GM19025 (cell line): Measurements from ENCODE around the gene AFAP1L2.

Experiments used
- ATAC-seq: cut with Tn5 transposase; IDR thresholded peaks from one replicate; pipeline ENCODE4 v1.9.1; 2021; ENCODE audit warnings: mild to moderate bottlenecking, low read depth, moderate library complexity; ENCODE audit not compliant: unreplicated experiment

AFAP1L2 gene

DNA sequence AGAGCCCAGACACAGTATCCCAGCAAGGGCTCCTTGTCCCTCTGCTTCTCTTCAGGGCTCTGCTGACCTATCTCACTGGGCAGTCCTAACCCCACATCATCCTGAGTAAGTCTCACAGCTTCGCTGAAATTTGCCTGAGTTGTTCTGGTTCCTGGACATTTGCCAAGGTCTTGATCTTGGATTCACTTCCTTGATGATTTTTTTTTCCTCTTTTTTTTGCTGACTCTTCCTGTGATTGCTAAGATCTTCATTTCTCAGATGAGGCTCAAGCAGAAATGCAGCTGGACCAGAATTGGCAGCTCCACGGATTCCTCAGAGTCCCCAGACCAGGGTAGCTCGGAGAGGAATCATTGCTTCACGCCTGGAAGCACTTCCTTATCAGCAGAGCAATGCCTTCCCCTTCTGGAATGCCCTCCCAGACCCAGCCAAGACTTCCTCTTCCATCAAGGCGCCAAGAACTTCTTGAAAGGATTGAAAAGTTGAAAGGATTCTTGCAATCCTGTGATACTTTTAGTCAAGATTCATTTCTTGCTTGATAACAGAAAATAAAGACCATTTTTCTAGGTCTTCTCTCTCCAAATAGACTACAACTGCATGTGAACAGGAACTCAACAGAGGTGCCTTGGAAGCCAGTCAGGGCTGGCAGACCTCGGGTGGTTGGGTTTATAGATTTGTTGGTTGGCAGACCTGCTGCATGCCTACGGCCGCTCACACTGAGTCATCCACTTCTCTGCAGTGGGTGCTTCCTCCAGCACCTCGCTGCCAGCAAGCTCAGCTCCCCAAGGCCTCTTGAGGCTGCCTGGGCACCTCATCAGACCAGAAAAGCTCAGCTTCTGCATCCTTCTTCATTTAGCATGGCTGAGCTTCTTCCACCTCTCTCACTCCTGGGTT is 8.8 kb upstream of the AFAP1L2 start:
- ATAC-seq, result no peak

DNA sequence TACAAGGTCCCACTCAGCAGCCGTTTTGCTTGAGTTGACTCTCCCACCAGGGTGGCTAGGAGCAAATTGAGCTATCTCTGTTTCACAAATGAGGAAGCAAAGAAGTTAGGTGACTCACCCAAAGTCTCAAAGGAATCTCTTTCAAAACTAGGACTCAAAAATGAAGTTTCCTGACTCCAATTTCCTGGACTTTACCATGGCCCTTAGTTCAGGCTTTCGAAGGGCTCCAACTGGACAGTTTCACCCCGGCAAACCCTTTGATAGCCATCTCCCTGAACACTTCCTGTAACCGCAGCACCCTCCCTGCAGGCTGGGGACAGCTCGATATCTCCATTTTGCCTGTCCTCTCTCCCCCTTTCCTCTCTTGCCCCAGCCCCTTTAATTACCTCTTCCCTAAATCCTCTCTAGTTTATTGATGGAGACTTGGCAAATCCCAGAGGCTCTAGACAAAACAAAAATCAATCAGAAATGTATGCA is 4.7 kb upstream of the AFAP1L2 start:
- no peak for ATAC-seq

DNA sequence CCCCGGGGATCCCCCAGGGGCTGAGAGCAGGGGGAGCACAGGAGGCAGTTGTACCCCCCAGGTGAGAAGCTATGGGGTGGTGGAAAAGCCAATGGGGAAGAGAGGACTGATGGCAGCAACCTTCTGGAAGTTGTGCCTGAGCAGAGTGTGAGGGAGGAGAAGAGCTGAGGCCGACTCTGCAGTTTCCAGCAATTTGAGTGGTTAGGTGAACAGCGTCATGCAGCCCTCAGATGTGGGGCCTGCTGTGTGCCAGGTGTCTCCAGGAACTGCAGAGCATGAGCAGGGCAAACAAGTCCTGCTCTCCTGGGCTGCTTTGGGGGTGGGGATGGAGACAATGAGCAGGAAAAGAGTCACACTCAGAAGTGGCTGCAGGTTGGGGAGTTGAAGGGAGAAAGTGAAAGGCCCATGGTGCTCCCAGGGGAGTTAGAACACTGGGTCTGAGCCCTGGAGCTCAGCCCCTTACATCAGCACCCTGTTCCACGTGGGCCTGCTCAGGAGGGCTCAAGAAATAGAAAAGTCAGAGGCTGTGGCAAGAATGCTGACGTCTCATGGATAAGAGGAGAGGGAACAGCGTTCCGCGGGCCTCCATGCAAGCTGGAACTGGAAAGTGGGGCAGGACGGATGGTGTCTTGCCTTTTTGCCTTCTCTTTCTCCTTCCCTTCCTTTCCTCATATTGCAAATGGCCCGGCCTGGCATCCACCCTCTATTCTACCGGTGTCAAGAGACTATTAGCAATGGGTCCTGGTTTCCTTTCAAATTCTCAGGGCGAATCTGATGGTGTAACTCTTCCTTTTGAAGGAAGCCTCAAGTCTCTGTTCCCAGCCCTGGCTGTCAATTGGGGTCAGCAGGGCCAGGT is 4.0 kb upstream of the AFAP1L2 start:
- ATAC-seq, result no peak

DNA sequence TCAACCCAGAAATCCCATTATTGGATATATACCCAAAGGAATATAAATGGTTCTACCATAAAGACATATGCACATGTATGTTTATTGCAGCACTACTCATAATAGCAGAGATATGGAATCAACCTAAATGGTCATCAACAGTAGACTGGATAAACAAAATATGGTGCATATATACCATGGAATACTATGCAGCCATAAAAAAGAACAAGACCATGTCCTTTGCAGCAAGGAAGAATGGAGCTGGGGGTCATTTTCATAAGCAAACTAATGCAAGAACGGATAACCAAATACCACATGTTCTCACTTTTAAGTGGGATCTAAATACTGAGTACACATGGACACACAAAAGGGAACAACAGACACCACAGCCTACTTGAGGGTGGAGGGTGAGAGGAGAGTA is 2.2 kb upstream of the AFAP1L2 start:
- no peak for ATAC-seq

DNA sequence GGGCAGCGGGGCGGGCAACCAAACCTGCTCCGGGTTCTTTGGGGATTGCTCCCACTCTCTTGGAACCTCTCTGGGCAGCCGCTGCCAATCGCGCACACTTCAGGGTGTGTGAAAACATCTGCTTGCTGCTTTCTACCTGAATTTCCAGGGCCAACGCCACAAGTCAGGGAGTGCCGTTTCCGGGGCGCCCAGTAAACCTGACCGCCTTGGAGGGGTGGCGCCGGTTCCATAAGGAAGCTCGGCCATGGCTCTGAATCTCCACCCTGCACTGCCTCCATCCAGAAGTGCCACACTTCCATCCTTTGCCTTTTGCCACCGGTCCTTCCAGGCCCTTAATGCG is 679 bp upstream of the AFAP1L2 start:
- ATAC-seq, result no peak

DNA sequence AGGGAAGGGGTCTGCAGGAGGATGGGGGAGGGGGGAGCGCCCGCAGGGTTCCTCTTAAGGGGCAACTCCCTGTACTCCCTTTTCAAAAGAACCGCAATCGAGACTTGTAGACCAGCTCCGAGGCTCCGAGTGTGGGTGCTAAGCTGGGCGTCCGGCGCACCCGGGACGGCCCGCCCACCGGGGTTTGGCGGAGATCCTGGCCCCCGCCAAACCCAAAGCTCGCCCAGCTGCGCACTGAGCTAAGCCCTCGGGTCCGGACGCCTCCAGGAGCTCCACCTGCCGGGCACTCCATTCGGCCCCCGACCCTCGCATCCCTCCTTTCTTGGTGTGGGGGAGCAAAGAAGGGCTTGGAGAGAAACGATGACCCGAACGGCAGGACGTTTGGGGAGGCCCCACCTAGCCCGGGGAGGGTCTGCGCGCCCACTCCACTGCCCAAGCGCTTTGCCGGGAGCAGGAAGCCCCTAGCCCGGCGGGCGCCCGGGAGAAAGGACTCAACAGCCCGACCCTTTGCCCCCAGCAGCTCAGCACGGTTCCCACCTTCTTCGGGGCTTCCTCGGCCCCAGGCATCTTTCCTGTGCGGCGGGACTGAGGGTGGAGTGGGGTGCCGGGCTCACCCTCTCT is 651 bp downstream of the AFAP1L2 start:
- ATAC-seq, result no peak

DNA sequence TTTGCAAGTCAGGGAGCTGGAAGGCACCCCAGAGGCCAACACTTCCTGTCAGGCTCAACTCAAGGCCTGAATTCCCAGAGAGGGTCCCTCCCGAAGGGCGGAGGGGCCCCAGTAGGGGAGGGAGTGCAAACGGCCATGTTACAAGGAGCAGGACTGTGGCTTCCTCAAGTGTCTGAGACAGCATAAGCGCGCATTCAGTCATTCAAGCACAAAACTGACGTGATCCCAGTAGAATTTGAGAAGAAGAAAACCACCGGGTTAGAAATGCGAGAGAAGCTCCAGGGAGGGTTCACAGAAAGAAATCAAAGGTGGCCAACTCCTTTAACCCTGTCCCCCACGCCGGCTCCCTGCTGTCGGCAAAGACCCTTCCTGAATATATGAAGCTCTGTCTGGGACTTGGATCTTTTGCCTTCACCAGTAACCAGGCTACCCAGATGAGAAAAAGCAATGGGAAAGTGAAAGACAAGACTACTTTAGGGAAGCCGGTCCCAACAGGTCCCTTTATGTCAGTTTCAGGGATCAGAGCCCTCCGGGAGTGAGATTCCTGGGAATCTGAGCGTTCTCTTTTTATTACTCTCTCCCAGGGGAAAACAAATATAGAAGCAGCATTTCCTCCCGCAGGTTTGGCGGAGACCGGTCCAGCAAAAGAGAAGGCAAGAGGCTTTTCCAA is 1.3 kb downstream of the AFAP1L2 start:
- no peak for ATAC-seq

DNA sequence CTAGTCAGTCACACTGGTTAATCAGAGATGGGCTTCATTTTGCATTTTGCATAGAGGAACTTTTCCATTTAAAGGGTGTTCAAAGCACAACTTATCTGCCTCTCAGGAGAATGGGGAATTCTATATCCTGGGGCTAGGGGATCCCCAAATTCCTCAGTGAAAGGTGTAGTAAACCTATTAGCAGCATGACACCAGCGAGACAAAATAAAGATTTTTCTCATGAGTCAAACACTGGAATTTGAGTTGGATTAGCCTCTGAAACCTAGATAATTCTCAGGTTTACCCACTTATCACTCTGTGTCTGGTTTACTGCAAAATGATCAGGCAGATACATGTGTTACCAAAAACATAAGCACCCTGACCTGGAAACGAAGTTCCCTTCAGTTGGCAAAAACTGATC is 2.1 kb downstream of the AFAP1L2 start:
- ATAC-seq, result no peak

DNA sequence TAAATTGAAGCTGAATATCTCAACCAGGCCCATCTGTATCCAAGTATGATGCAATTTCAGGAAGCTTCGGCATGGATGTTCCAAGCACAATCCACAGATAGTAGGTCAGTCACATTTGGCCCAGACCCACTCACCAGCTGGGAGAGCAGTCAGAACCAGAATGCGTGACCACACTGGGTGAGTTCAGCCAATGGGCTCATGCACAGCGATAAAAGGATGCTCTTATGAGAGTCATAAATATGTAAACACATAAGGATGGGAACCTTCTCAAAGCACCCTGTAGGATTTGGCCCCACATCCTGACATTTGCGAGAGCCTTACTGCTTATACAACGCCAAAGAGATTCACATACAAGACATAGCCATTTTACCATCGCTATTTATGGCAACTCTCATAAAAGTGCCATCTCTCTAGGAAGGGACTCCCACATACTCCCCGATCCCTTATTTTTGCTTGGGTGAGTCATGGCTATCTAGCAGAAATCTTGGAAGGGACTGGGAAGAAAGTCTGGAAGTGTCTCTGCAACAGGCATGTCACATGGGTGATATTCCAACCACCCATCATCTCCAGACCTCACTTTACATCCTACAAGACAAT is 3.0 kb downstream of the AFAP1L2 start:
- no peak for ATAC-seq

DNA sequence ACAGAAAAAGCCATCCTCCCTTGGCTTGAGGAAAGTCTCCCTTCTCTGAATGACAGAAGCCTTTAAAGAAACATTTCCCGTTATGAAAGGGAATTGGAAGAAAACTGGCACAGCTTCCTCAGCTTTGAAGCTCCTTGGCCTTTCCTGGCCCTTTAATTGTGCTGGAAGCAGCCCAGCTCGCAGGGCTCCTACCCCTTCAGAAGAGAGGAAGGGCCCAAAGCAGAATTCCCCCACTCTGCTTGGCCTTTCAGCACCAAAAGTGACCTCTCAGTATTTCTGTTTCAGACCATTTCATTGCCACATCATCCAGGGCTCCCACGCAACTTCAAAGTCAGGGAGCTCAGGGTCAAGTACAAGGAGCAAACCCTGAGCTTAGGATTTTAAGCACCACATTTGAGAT is 4.2 kb downstream of the AFAP1L2 start:
- ATAC-seq, result no peak

DNA sequence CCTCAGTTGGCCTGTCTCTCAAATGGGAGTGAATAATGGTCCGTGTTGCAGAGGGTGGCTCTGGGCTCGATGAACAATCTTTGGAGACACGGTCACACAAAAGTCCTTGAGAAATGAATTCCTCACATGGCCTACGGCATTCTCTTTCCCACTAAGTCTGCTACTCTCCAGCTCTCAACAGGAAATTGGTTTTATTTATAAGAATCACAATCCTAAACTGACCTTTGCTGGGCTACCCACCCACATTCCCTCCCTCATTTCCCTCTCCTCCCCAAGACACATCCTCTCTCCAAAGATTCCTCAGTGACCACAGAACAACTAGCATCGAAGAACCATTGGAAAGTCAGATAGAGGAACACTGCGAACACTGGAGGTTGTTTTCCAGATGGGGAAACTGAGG is 4.7 kb downstream of the AFAP1L2 start:
- no peak for ATAC-seq

DNA sequence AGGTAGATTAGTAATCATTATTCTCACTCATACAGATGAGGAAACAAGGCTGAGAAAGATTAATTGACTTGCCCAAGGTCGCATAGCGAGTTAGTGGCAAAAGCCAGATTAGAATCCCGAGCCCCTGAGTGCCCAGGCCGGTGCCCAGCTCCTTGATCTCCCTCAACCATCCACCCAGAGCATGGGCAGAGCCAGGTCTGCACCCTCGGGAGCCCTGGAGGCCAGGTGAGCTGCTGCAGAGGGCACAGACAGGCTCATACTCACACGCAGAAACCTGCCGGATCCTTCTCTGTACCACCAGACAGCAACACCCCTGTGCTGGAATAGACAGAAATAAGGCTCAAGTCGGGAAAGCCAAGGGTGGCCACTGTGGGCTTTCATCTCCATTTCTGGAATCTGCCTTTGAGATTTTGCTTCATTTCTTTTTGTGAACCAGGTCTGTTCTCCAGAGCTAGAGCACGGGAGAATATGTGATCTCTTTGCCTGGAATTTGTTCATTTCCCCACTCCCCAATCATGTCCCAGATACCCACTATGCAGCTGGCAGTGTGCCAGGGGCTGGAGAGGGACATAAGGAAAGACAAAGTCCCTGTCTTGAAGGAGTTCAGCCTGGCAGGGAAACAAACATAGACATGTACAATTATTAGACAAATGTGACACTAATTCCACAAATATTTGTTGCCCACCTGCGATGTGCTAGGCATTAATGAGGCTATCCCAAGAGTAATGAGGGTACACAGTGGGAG is 5.5 kb downstream of the AFAP1L2 start:
- no peak for ATAC-seq

DNA sequence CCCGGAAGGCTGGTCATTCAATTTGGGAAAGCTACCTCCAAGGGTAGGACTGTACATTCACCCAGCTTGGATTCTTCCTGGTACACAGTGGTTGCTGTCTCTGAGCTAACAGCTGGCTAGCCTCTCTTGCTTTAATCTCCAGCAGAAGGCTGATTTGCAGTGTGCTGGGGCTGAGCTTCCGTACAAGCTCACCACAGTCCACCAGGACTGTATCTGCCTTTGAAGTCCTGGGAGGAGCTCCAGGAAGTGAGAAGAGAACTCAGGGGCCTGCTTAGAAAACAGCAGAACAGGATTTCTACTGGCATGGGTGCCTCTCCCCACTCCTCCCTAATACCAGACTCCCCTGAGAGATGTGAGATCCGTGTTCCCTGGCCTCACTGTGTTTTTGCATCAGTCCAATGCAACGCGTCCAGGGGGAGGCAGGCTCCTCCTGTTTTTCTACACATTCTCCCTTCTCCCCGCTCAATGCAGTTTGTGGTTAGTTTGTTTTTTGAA is 6.6 kb downstream of the AFAP1L2 start:
- ATAC-seq, result no peak

DNA sequence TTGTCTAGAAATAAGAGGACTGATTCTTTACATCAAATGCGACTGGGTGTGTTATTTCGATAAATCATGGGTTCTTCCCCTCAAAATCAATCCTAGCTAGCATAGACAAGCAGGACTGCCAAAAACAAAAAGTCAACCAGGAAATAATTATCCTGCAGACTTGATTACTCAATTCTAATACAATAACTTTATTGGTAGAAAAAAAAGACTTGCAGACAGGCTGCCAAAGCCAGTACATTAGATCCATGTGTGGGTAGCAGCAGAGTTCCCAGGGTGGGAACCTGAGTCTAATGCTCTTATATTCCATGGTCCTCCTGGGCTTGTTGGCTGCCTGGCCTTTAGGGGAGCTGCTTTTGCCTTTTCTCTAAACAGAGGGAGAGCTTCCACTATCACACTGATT is 7.8 kb downstream of the AFAP1L2 start:
- no peak for ATAC-seq

DNA sequence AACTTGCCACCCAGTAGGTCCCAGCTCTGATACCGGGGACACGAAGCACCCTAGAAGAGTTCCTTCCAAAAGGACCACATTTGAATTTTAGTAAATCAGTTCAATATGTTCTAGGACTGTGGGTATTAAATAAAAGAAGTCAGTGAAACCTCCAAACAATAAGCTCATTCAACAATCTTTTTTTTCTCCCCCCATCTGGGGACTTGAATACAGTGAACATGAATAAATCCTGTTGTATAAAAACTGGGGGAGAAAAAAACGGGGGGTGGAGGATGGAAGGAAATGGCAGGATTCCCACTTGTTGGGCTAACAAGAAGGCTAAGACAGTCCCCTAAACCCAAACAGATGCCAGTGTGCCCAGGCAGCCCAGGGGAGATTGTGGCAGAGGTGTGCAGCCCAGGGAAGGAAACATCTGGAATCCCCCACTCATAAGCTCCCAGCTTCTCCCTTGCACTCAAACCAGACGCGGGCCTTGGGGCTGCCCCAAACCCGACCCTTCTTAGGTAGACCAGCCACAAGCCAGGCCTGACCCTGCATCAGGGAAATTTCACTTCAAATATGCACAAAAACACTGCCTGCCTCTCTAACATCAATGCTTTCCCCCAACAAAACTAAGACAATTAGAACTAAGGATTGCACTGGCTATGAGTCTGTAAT is 8.8 kb downstream of the AFAP1L2 start:
- ATAC-seq, result no peak

DNA sequence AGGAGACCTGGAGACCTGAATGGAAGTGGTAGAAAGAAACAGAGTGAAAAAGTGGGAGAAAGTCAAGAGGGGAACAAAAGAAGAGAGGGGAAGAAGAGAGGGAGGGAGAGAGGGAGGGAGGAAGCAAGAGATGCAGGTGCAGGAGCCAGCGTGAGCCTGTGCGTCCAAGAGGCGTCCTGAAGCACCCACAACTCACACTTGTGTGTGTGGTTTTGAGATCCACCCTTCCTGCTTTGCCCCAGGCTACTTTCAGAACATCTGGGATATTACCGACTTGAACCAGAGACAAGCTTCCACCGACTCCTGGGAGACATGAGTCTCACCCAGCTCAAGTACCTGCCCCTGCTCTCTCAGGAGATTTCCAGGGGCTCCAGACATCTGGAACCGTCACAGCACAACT is 9.8 kb downstream of the AFAP1L2 start:
- no peak for ATAC-seq

DNA sequence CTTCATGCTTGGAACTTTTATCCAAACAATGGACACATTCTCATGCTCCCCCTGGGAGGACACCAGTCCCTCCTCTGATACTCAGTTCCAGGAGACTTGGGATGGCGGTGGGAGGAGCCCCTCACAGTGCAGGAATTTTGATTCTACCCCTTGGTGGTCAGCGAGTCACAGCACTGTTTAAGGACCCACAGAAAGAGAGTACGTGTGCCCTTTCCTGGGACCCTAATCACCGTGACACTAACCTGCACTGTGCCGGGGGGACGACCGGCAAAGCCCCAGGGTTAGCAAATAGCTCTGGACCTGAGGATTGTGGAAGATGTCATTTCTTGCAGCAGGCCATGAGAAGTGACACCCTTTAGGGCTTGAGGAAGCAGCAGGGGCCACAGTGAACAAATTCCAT is 10.4 kb downstream of the AFAP1L2 start:
- no peak for ATAC-seq

DNA sequence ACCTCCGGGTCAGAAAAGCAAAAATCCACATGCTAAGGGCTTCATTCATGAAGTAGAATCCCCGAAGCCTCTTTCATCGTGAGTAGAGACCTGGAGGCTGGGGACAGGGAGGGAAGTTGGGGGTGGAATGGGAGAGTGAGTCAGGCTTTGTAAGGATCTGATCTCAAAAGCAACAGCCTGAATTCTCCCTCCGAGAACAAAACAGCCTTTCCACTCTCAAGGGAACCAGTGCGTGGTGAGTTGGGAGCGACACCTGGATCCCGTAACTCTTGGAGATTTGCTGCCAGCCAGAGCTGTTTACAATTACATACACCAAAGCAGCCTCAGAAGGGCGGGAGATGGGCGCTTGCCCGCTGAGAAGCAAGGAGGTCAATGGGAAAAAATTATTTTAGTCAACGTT is 10.8 kb downstream of the AFAP1L2 start:
- no peak for ATAC-seq
